ENCODE results near the gene TEDC2. TPM values are rescaled to one million over a fixed set of nuclear protein-coding genes. Genes with fewer than 3 reads are reported as not detected.

Gene TEDC2
- polyA plus RNA-seq, 1 of the 3 experiments (the other 2 are of a cell fraction): 15.6 TPM

GRCh38 chr16:2429034-2429770 is 30.7 kb upstream of the TEDC2 start, which contains the start of gene CCNF (continued):
- TF ChIP-seq SMC3 (IDR thresholded peaks at IDR 0.05; ENCODE audit: low read depth, low read length) (peak; percentile 0; the same call in 1 of the 2 replicates), TEAD4 (IDR thresholded peaks at IDR 0.05; ENCODE audit: borderline replicate concordance, insufficient read depth) (no peak), NFIC (IDR thresholded peaks at IDR 0.05; ENCODE audit: borderline replicate concordance) (no peak), NRF1 (IDR thresholded peaks at IDR 0.05; ENCODE audit: low read depth, low read length) (peak; percentile 74), ZBTB33 (IDR thresholded peaks at IDR 0.05; ENCODE audit: borderline replicate concordance, low read depth) (no peak), CHD2 (IDR thresholded peaks at IDR 0.05; ENCODE audit: low read length, partially characterized antibody) (no peak), MAX (IDR thresholded peaks at IDR 0.05; ENCODE audit: low read depth) (peak; percentile 90; the same call in 1 of the 2 replicates), IRF3 (IDR thresholded peaks at IDR 0.05; ENCODE audit: low read depth, low read length) (peak; percentile 68), MXI1 (IDR thresholded peaks at IDR 0.05; ENCODE audit: low read depth, low read length) (peak; percentile 61; the same call in 1 of the 2 replicates), RFX5 (IDR thresholded peaks at IDR 0.05; ENCODE audit: low read length) (peak; percentile 79), ELF1 (IDR thresholded peaks at IDR 0.05) (no peak), USF1 (IDR thresholded peaks at IDR 0.05; ENCODE audit: borderline replicate concordance, low read depth) (no peak), EP300 (IDR thresholded peaks at IDR 0.05; ENCODE audit: borderline replicate concordance in 1 of 2, low read depth in 1 of 2, low read length in 1 of 2) (no peak), REST (IDR thresholded peaks at IDR 0.05; ENCODE audit: low read depth, low read length) (no peak), RCOR1 (IDR thresholded peaks at IDR 0.05; ENCODE audit: low read length) (no peak), GABPA (IDR thresholded peaks at IDR 0.05; ENCODE audit: low read depth) (no peak)
